ENCODE data around the gene CNTNAP2. TPM values are rescaled to one million over a fixed set of nuclear protein-coding genes. Genes with fewer than 3 reads are reported as not detected.
A peak's percentile ranks its signal among the peaks of the same experiment; 100 is the strongest.

Gene CNTNAP2
- total and polyA plus RNA-seq, 9 of the 15 experiments (the other 6 are each of a cell fraction or from before 2014, with no cell fraction given), result 0.04 to 0.62 (median 0.09) TPM; not detected in 4

- no peaks in the 10 kb centered on the region for H4K20me1 ChIP-seq (replicated peaks; ENCODE audit: control insufficient read depth, insufficient read depth, low read length)
- DNase-seq (ENCODE audit: extremely low read depth in 1 of 4, low spot score in 3 of 4), result no peak
- no peak overlapping the region for H3K4me3 ChIP-seq
- H3K36me3 ChIP-seq (ENCODE audit: control insufficient read depth, insufficient read depth, low read length), result no peaks in the 10 kb centered on the region
- no peak overlapping the region for H3K9ac ChIP-seq (ENCODE audit: insufficient read depth in 1 of 2, low read depth in 2 of 2, low read length in 2 of 2)
- TF ChIP-seq ZNF274 (IDR thresholded peaks at IDR 0.05; ENCODE audit: borderline replicate concordance, low read depth, low read length) (no peak), ZNF12 (CRISPR knock-in tag; IDR thresholded peaks at IDR 0.05) (no peak), RBBP5 (IDR thresholded peaks at IDR 0.05; ENCODE audit: borderline replicate concordance, insufficient read depth, low read length, poor library complexity, severe bottlenecking) (no peak), ZSCAN29 (IDR thresholded peaks at IDR 0.05) (no peak), ELF1 (tag; IDR thresholded peaks at IDR 0.05) (no peak), ZNF785 (CRISPR knock-in tag; IDR thresholded peaks at IDR 0.05) (no peak), CREB5 (CRISPR knock-in tag; IDR thresholded peaks at IDR 0.05) (no peak), GATAD2B (IDR thresholded peaks at IDR 0.05; ENCODE audit: borderline replicate concordance) (no peak), MLLT1 (IDR thresholded peaks at IDR 0.05) (no peak), ZNF347 (CRISPR knock-in tag; IDR thresholded peaks at IDR 0.05; ENCODE audit: low read depth) (no peak), HDAC3 (IDR thresholded peaks at IDR 0.05; ENCODE audit: borderline replicate concordance, partially characterized antibody) (no peak), RBFOX2 (IDR thresholded peaks at IDR 0.05; ENCODE audit: low read depth, low read length) (no peak), TOE1 (IDR thresholded peaks at IDR 0.05; ENCODE audit: borderline replicate concordance) (no peak), TOE1 (CRISPR knock-in tag; IDR thresholded peaks at IDR 0.05; ENCODE audit: borderline replicate concordance, low read depth) (no peak), PCBP2 (IDR thresholded peaks at IDR 0.05; ENCODE audit: low read depth, low read length, poor library complexity, severe bottlenecking) (no peak), ATF3 (IDR thresholded peaks at IDR 0.05) (no peak), ATF3 (CRISPR knock-in tag; conservative IDR thresholded peaks at IDR 0.05) (no peak), CHD4 (IDR thresholded peaks at IDR 0.05; ENCODE audit: insufficient read depth, insufficient replicate concordance, low read depth, low read length, poor library complexity, severe bottlenecking) (no peak), KAT8 (IDR thresholded peaks at IDR 0.05; ENCODE audit: low read depth) (no peak)
- CTCF ChIA-PET (ENCODE audit: low intra/inter-chr PET ratio), result no interaction called here
- no peaks in the 10 kb centered on the region for H3K9me3 ChIP-seq (replicated peaks; ENCODE audit: control insufficient read depth, insufficient read depth, low read depth, low read length)
- intact Hi-C loops (cut with micrococcal nuclease), result no loop called here
- POLR2A ChIA-PET, result no interaction called here
- in situ Hi-C loops (cut with MboI), result no loop called here
- peak; percentile 44 for ATAC-seq
- FAIRE-seq, result no peak
- no peaks in the 10 kb centered on the region for H3K9me1 ChIP-seq (ENCODE audit: control insufficient read depth, insufficient read depth, low read length)
- 2% methylated on average over 8 of the region's 8 CpGs for WGBS (ENCODE audit: insufficient coverage, low coverage, missing lambda C conversion rate)
- 0 out of 5 replicates have a peak, but pooled peaks cover 0 to 2% of the 10 kb centered on the region in 2 experiments for H3K4me1 ChIP-seq (replicated peaks in 1 of 2; ENCODE audit: control insufficient read depth in 2 of 2, insufficient read depth in 2 of 2, low read length in 2 of 2)
- no peak overlapping the region for H3K27ac ChIP-seq (ENCODE audit: extremely low read depth, low read depth, low read length)
- no peaks in the 10 kb centered on the region for H3K79me2 ChIP-seq (ENCODE audit: control insufficient read depth, insufficient read depth, low read length)
- H3K4me2 ChIP-seq (ENCODE audit: insufficient read depth, low read length), result no peak overlapping the region
- H3K27me3 ChIP-seq (ENCODE audit: control insufficient read depth in 2 of 2, insufficient read depth in 2 of 2, low read length in 2 of 2), result peaks cover 23 to 30% of the 10 kb centered on the region in 2 experiments
- BruUV-seq (replicated peaks), result no TSS peak
- H2AFZ ChIP-seq (ENCODE audit: low read depth, low read length), result no peak overlapping the region
These were observed 2266.0 kb downstream of the CNTNAP2 start for GRCh38 chr7:148382596-148382995.
